ENCODE data around the gene ACOT9. TPM values are rescaled to one million over a fixed set of nuclear protein-coding genes. Genes with fewer than 3 reads are reported as not detected.

The ACOT9 gene
- total and polyA plus RNA-seq, 10 donors: 25.7 to 46.9 (median 38.5) TPM

DNA sequence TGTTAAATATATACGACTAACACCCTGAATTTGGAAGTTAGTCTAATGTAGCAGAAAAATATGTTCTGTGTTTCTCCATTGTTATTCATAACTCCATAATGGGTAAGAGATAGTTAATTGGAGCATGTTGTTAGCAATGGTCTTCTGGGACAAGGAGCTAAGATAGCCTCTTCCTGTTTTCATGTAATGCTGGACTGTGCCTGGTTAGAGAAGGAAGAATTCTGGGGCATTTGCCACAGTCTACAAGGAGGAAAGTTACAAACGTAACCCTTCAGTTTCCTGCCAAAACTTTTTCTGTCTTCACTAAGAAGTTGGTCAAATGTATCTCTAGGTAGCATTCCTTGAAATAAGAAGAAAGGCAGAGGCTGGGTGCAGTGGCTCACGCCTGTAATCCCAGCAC, 70.0 kb downstream of the ACOT9 start:
- no peak for DNase-seq
- H3K27ac ChIP-seq: no peak overlapping the region
- peaks cover 0 to 14% (median 5%) of the 10 kb centered on the region in 6 donors for H3K4me1 ChIP-seq
- no peaks in the 10 kb centered on the region for H3K27me3 ChIP-seq (replicated peaks in 1 of 7)
- intact Hi-C loops (cut with DNase I; ENCODE audit: low total_unique reads): no loop called here
- peaks cover 0 to 49% (median 14%) of the 10 kb centered on the region in 6 donors for H3K36me3 ChIP-seq
- WGBS, 5 donors: 61 to 84% (median 74%) methylated on average over 3 of the region's 3 CpGs
- H3K4me3 ChIP-seq: no peak overlapping the region
- H3K9me3 ChIP-seq: no peaks in the 10 kb centered on the region
- TF ChIP-seq POLR2A (IDR thresholded peaks at IDR 0.05) (no peak), POLR2AphosphoS5 (IDR thresholded peaks at IDR 0.05) (no peak), CTCF (IDR thresholded peaks at IDR 0.05 in 8 of 11, conservative IDR thresholded peaks at IDR 0.05 in 3 of 11) (no peak)

- 76 to 100% (median 90%) methylated on average over 1 of the region's 1 CpG for WGBS, 5 donors
- no peak for TF ChIP-seq POLR2AphosphoS5 (IDR thresholded peaks at IDR 0.05)
- no peak for TF ChIP-seq POLR2A (IDR thresholded peaks at IDR 0.05)
- TF ChIP-seq CTCF (IDR thresholded peaks at IDR 0.05 in 8 of 11, conservative IDR thresholded peaks at IDR 0.05 in 3 of 11): no peak
- Histone ChIP-seq H3K27ac (no peak overlapping the region), H3K27me3 (replicated peaks in 1 of 7) (no peaks in the 10 kb centered on the region), H3K4me3 (no peak overlapping the region), H3K9me3 (no peaks in the 10 kb centered on the region), H3K36me3 (peaks cover 0 to 25% (median 10%) of the 10 kb centered on the region in 6 donors), H3K4me1 (peaks cover 5 to 29% (median 9%) of the 10 kb centered on the region in 6 donors)
- intact Hi-C loops (cut with DNase I; ENCODE audit: low total_unique reads): no loop called here
- no peak for DNase-seq
These were observed 72.5 kb downstream of the ACOT9 start for GRCh38 chrX:23670528-23670927.

DNA sequence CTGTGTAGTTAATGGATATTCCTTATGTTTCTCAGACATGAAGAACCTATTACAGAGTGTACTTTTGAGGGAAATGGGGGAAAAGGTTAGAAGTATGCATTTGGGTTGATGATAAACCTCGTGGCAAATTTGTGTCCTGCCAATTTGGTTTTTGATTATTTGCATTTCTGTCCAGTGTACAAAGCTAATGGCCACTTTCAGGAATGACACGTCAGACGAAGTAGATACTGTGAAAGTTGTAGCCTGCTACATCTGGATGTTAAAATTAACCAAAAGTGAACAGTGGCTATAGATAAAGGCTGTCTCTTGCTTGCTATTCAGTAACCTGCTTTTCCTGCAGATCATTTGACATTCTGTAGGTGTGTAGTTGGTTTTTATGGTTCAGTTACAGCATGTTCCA, 74.7 kb downstream of the ACOT9 start:
- DNase-seq: no peak

More for the DNA sequence above, 74.7 kb downstream of the ACOT9 start:
- intact Hi-C loops (cut with DNase I; ENCODE audit: low total_unique reads): no loop called here
- no peaks in the 10 kb centered on the region for H3K9me3 ChIP-seq
- H3K4me1 ChIP-seq: peaks cover 5 to 29% (median 9%) of the 10 kb centered on the region in 6 donors
- H3K4me3 ChIP-seq: peak overlapping the region in 6 of 8 donors; percentile 51 to 80 (median 60)
- H3K27me3 ChIP-seq (replicated peaks in 1 of 7): no peaks in the 10 kb centered on the region
- no peak for TF ChIP-seq POLR2A (IDR thresholded peaks at IDR 0.05)
- TF ChIP-seq POLR2AphosphoS5 (IDR thresholded peaks at IDR 0.05): no peak
- no peak for TF ChIP-seq CTCF (IDR thresholded peaks at IDR 0.05 in 8 of 11, conservative IDR thresholded peaks at IDR 0.05 in 3 of 11)
- H3K36me3 ChIP-seq: peaks cover 0 to 19% (median 7%) of the 10 kb centered on the region in 6 donors
- H3K27ac ChIP-seq: peak overlapping the region in 6 of 8 donors; percentile 65 to 91 (median 84)
- 9 to 33% (median 19%) methylated on average over 3 of the region's 3 CpGs for WGBS, 5 donors
